HG03103 (cell line): ENCODE results near the gene GRID2.
"Not testable (repeated sequence)": the region's sequence is repeated elsewhere in the genome, so short reads cannot be mapped to it uniquely, and the experiment has no call there.

Experiments used
- ATAC-seq: cut with Tn5 transposase; IDR thresholded peaks from one replicate; pipeline ENCODE4 v1.9.1; 2021; ENCODE audit warnings: low read depth; ENCODE audit not compliant: unreplicated experiment

GRID2 gene

GRCh38 chr4:92303621-92304027 lies at the start of gene GRID2:
Gene GRID2 (plus strand): TSS chr4:92303966.
- no peak for ATAC-seq

DNA sequence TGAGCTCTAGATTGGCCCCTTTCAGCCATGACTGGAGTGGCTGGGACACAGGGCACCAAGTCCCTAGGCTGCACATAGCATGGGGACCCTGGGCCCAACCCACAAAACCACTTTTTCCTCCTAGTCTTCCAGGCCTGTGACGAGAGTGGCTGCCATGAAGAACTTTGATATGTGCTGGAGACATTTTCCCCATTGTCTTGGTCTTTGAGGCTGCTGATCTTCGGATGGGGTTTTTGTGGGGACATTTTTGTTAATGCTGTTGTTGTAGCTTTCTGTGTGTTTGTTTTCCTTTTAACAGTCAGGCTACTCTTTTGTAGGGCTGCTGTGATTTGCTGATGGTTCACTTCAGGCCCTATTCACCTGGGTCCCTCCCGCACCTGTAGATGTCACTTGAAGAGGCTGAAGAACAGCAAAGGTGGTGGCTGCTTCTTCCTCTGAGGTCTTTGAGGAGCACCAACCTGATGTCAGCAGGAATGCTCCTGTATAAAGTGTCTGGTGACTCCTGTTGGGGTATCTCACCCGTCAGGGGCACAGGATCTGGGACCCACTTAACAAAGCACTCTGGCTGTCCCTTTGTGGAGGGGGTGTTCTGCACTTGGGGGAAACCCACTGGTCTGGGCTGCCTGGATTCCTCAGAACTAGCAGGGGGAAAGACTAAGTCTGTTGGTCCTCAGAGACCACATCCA lies 49.6 kb upstream of the GRID2 start:
- ATAC-seq: no peak

- no peak for ATAC-seq
Observed at GRCh38 chr4:92254767-92255442, 48.9 kb upstream of the GRID2 start.

- ATAC-seq: no peak
Observed at GRCh38 chr4:92255920-92256244, 47.9 kb upstream of the GRID2 start.

GRCh38 chr4:92257931-92258857 lies 45.6 kb upstream of the GRID2 start:
- no peak for ATAC-seq

- ATAC-seq: no peak
Observed at GRCh38 chr4:92261256-92261655, 42.5 kb upstream of the GRID2 start.

DNA sequence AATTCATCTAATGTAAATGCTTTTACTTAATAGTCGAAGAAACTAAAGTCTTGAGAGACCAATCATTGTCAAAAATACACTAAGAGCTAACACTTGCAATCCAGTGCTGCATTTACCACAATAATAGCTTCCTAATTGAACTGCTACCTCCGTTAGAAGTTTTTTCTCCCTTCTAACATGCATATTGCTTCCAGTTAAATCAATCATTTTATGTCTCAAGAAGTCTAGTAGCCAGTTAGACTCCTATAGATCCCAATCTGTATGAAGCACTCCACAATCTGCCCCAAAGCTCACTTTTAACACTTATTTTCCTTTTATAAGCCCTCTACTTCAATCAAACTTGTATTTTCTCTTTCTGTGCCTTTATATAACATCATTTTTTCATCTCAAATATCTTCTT lies 41.4 kb upstream of the GRID2 start:
- no peak for ATAC-seq

GRCh38 chr4:92263010-92263409 lies 40.8 kb upstream of the GRID2 start:
- no peak for ATAC-seq

DNA sequence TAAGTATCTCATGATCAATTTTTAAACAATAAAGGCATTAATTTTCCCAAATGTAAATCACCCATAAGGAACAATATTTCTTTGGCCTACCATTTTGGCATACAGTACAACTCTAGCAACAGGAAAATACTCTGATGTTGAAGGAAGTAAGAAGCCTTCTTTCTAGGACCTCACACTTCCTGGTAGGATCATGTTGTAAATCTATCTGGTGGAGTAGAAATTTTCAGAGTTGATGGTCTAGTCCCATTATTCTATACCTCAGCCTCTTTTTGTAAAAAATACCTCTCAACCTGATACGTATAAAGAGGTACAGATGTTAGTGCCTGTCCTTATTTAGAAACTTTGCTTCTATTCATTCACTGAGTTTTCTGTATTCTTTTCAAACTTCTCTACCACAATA lies 40.2 kb upstream of the GRID2 start:
- ATAC-seq: no peak

GRCh38 chr4:92264163-92264562 lies 39.6 kb upstream of the GRID2 start:
- no peak for ATAC-seq

DNA sequence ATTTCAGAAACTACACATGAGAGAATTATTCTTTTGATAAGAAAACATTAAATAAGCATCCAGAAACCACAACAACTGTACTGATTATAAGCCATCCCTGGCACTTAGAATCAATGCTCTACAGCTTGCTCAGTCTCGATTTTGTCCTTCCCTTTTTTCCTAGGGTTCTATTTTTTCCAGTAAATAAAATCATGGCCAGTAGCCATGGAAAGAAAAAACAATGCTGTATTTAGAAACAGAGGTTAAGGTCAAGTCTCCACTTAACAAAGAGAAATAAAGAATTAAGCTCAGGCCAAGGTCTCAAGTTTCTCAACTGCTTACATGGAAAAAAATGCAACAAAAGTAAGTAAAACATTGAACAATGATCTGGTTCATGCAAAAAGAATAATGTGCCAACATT lies 38.7 kb upstream of the GRID2 start:
- no peak for ATAC-seq

DNA sequence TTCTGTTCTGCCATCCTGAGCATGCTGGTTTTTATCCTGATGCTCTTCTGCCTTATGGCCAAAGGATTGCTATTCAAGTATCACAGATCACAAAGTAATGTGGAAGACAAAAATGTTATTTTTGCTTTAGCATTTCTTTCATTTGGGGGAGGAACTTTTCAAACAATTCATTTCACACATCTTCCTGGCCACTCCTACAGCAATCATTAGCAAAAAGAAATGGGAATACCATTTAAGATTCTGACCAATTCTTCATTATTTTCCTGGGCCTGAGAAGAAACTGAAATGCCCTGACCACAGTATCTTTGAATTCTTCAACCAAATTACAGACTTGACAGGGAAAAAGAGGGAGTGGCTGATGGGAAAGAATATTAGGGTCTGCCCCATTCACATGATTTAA lies 38.0 kb upstream of the GRID2 start:
- ATAC-seq: no peak

- ATAC-seq: no peak
Observed at GRCh38 chr4:92266521-92266920, 37.2 kb upstream of the GRID2 start.

DNA sequence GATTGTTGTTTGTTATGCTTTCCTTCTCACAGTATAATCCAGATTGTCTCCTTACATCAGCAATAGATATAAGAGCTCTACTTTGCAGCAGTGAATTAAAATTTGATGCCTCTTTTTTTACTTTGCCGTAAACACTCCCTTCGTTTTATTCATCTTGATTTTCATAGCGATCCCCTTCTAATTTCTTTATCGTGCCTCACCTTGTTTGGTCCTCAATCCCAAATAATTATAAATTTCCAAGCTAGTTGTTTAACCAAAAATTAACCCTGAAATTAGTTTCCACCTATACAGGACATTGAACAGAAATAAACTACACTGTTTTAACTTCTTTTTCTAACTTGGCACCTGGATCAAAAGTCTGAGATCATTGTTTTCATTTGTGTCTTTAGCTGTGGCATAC lies 35.1 kb upstream of the GRID2 start:
- no peak for ATAC-seq

- ATAC-seq: no peak
Observed at GRCh38 chr4:92270908-92271307, 32.9 kb upstream of the GRID2 start.

DNA sequence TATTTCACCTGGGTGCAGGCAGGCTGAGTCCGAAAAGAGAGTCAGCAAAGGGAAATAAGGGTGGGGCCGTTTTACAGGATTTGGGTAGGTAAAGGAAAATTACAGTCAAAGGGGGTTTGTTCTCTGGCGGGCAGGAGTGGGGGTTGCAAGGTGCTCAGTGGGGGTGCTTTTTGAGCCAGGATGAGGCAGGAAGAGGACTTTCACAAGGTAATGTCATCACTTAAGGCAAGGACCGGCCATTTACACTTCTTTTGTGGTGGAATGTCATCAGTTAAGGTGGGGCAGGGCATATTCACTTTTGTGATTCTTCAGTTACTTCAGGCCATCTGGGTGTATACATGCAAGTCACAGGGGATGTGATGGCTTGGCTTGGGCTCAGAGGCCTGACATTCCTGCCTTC lies 32.2 kb upstream of the GRID2 start:
- not testable (repeated sequence) for ATAC-seq

DNA sequence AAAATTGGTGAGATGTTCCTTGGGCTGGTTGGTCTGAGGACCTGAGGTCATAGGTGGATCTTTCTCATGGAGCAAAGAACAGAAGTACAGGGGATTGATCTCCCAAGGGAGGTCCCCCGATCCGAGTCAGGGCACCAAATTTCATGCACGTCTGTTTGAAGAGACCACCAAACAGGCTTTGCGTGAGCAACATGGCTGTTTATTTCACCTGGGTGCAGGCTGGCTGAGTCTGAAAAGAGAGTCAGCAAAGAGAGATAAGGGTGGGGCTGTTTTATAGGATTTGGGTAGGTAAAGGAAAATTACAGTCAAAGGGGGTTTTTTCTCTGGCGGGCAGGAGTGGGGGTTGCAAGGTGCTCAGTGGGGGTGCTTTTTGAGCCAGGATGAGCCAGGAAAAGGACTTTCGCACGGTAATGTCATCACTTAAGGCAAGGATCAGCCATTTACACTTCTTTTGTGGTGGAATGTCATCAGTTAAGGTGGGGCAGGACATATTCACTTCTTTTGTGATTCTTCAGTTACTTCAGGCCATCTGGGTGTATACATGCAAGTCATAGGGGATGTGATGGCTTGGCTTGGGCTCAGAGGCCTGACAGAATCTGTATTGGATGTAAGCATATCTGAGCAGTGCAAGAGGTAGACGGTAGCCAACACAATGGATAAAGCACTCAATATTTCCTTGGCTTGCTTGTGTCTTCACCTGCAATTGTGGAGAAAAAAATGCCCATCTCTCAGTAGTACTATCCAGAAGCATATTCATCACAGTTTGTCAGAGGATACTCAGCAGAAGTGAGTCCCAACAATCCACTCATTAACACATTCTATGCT lies 26.5 kb upstream of the GRID2 start:
- not testable (repeated sequence) for ATAC-seq

GRCh38 chr4:92279296-92279695 lies 24.5 kb upstream of the GRID2 start:
- no peak for ATAC-seq

DNA sequence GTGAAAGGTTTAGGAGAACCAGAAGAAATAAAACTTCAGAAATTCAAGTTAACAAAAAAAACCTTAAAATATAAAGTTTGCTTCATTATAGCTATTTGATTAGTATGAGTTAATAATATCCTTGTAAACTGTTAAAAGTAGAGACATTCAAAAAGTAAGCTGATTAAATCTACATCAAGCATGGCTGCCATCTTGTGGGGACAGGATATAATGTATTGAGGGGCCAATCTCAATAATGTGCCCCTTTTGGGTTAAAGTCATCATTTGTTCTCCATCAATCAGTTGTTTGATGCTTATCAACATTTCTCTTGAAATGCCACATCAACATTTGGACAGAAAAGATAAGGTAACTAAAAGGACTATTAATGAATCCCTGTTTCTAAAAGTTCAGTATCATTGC lies 4.6 kb upstream of the GRID2 start:
- no peak for ATAC-seq

GRCh38 chr4:92304121-92304520 lies 355 bp downstream of the GRID2 start:
- no peak for ATAC-seq

DNA sequence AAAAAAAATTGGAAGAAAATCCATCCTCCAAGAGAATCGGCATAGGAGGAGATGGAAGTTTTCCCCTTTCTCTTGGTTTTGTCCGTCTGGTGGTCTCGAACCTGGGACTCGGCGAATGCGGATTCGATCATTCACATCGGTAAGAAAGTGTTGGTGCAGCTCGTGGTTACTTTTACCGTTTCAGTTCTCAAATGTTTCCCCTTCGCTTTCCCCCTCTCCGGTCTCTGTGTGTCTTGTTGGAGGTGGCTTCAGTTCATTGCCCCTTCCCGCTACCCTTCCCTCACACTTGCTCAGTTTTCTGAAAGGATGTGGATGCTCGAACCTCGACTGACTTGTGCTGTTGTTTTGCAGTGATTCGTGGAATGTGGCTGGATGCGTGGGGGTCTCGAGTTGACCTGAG lies 840 bp downstream of the GRID2 start:
- ATAC-seq: no peak
